Measurements from ENCODE around the gene PELI2.
A peak's percentile ranks its signal among the peaks of the same experiment; 100 is the strongest.

The PELI2 gene

GRCh38 chr14:56094076-56094475, 24.1 kb upstream of the PELI2 start:
- Histone ChIP-seq H3K27me3 (ENCODE audit: control insufficient read depth in 2 of 2, insufficient read depth in 2 of 2, low read length in 2 of 2) (no peaks in the 10 kb centered on the region), H3K4me1 (ENCODE audit: control insufficient read depth in 2 of 2, insufficient read depth in 2 of 2, low read length in 2 of 2) (no peaks in the 10 kb centered on the region), H3K4me3 (ENCODE audit: low read length in 2 of 2) (no peak overlapping the region), H3K36me3 (ENCODE audit: control insufficient read depth in 2 of 2, insufficient read depth in 2 of 2, low read length in 2 of 2) (no peaks in the 10 kb centered on the region), H3K27ac (ENCODE audit: low read depth in 2 of 2, low read length in 2 of 2) (no peak overlapping the region), H3K9ac (ENCODE audit: low read depth in 1 of 2, low read length in 2 of 2) (no peak overlapping the region), H3K9me3 (ENCODE audit: control insufficient read depth in 2 of 2, low read length in 2 of 2) (no peaks in the 10 kb centered on the region)

DNA sequence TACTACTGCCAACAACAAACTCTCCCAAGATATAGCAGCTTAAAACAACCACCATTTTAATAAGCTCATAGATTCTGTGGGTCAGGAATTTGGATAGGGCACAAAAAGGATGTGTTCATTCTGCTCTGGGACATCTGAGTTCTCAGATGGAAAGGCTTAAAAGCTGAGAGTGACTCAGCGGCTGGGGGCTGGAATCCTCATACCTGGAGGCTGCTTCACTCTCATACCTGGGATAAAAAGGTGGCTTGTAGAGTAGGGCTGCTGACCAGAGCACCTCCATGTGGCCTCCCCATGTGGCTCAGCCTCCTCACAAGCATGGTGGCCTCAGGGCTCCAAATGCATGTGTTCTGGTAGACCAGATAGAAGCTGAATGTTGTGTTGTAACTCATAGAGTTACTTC, 20.2 kb upstream of the PELI2 start:
- no peaks in the 10 kb centered on the region for H3K4me1 ChIP-seq (ENCODE audit: control insufficient read depth in 2 of 2, insufficient read depth in 2 of 2, low read length in 2 of 2)
- no peaks in the 10 kb centered on the region for H3K9me3 ChIP-seq (ENCODE audit: control insufficient read depth in 2 of 2, low read length in 2 of 2)
- H3K27ac ChIP-seq (ENCODE audit: low read depth in 2 of 2, low read length in 2 of 2), result no peak overlapping the region
- no peaks in the 10 kb centered on the region for H3K27me3 ChIP-seq (ENCODE audit: control insufficient read depth in 2 of 2, insufficient read depth in 2 of 2, low read length in 2 of 2)
- H3K9ac ChIP-seq (ENCODE audit: low read depth in 1 of 2, low read length in 2 of 2), result no peak overlapping the region
- H3K4me3 ChIP-seq (ENCODE audit: low read length in 2 of 2), result no peak overlapping the region
- H3K36me3 ChIP-seq (ENCODE audit: control insufficient read depth in 2 of 2, insufficient read depth in 2 of 2, low read length in 2 of 2), result no peaks in the 10 kb centered on the region

GRCh38 chr14:56099081-56099797, 19.0 kb upstream of the PELI2 start:
- Histone ChIP-seq H3K9me3 (ENCODE audit: control insufficient read depth in 2 of 2, low read length in 2 of 2) (no peaks in the 10 kb centered on the region), H3K27ac (ENCODE audit: low read depth in 2 of 2, low read length in 2 of 2) (no peak overlapping the region), H3K9ac (ENCODE audit: low read depth in 1 of 2, low read length in 2 of 2) (no peak overlapping the region), H3K27me3 (ENCODE audit: control insufficient read depth in 2 of 2, insufficient read depth in 2 of 2, low read length in 2 of 2) (no peaks in the 10 kb centered on the region), H3K36me3 (ENCODE audit: control insufficient read depth in 2 of 2, insufficient read depth in 2 of 2, low read length in 2 of 2) (no peaks in the 10 kb centered on the region), H3K4me3 (ENCODE audit: low read length in 2 of 2) (no peak overlapping the region), H3K4me1 (ENCODE audit: control insufficient read depth in 2 of 2, insufficient read depth in 2 of 2, low read length in 2 of 2) (no peaks in the 10 kb centered on the region)

GRCh38 chr14:56100556-56100955, 17.7 kb upstream of the PELI2 start:
- no peaks in the 10 kb centered on the region for H3K27me3 ChIP-seq (ENCODE audit: control insufficient read depth in 2 of 2, insufficient read depth in 2 of 2, low read length in 2 of 2)
- H3K4me3 ChIP-seq (ENCODE audit: low read length in 2 of 2), result no peak overlapping the region
- H3K9ac ChIP-seq (ENCODE audit: low read depth in 1 of 2, low read length in 2 of 2), result no peak overlapping the region
- no peaks in the 10 kb centered on the region for H3K9me3 ChIP-seq (ENCODE audit: control insufficient read depth in 2 of 2, low read length in 2 of 2)
- no peak overlapping the region for H3K27ac ChIP-seq (ENCODE audit: low read depth in 2 of 2, low read length in 2 of 2)
- H3K4me1 ChIP-seq (ENCODE audit: control insufficient read depth in 2 of 2, insufficient read depth in 2 of 2, low read length in 2 of 2), result no peaks in the 10 kb centered on the region
- H3K36me3 ChIP-seq (ENCODE audit: control insufficient read depth in 2 of 2, insufficient read depth in 2 of 2, low read length in 2 of 2), result no peaks in the 10 kb centered on the region

GRCh38 chr14:56102941-56103340, 15.3 kb upstream of the PELI2 start:
- Histone ChIP-seq H3K27ac (ENCODE audit: low read depth in 2 of 2, low read length in 2 of 2) (no peak overlapping the region), H3K27me3 (ENCODE audit: control insufficient read depth in 2 of 2, insufficient read depth in 2 of 2, low read length in 2 of 2) (no peaks in the 10 kb centered on the region), H3K9ac (ENCODE audit: low read depth in 1 of 2, low read length in 2 of 2) (no peak overlapping the region), H3K4me3 (ENCODE audit: low read length in 2 of 2) (no peak overlapping the region), H3K9me3 (ENCODE audit: control insufficient read depth in 2 of 2, low read length in 2 of 2) (no peaks in the 10 kb centered on the region), H3K36me3 (ENCODE audit: control insufficient read depth in 2 of 2, insufficient read depth in 2 of 2, low read length in 2 of 2) (no peaks in the 10 kb centered on the region), H3K4me1 (ENCODE audit: control insufficient read depth in 2 of 2, insufficient read depth in 2 of 2, low read length in 2 of 2) (no peaks in the 10 kb centered on the region)

GRCh38 chr14:56107615-56108014, 10.6 kb upstream of the PELI2 start:
- no peak overlapping the region for H3K4me3 ChIP-seq (ENCODE audit: low read length in 2 of 2)
- H3K9ac ChIP-seq (ENCODE audit: low read depth in 1 of 2, low read length in 2 of 2), result no peak overlapping the region
- no peaks in the 10 kb centered on the region for H3K4me1 ChIP-seq (ENCODE audit: control insufficient read depth in 2 of 2, insufficient read depth in 2 of 2, low read length in 2 of 2)
- H3K36me3 ChIP-seq (ENCODE audit: control insufficient read depth in 2 of 2, insufficient read depth in 2 of 2, low read length in 2 of 2), result no peaks in the 10 kb centered on the region
- H3K9me3 ChIP-seq (ENCODE audit: control insufficient read depth in 2 of 2, low read length in 2 of 2), result no peaks in the 10 kb centered on the region
- H3K27ac ChIP-seq (ENCODE audit: low read depth in 2 of 2, low read length in 2 of 2), result no peak overlapping the region
- H3K27me3 ChIP-seq (ENCODE audit: control insufficient read depth in 2 of 2, insufficient read depth in 2 of 2, low read length in 2 of 2), result no peaks in the 10 kb centered on the region

DNA sequence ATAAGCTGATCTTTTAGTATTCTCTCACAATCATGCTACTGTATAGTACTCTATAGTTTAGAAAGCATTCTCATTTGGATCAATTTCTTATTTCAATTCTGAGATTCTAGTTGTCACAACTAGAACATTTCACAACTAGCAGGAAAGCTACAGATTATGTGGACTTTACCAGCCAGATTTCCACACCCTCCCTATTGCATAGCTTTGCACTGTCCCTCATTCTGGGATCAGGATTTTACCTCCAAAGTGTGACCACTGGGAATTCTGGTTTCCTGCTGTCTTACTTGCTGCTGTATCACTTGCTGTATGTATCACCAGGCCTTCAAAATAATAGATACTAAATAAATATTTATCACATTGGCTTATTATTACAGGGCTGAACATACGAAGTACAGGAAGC, 10.2 kb upstream of the PELI2 start:
- H3K27me3 ChIP-seq (ENCODE audit: control insufficient read depth in 2 of 2, insufficient read depth in 2 of 2, low read length in 2 of 2), result no peaks in the 10 kb centered on the region
- H3K4me3 ChIP-seq (ENCODE audit: low read length in 2 of 2), result no peak overlapping the region
- H3K36me3 ChIP-seq (ENCODE audit: control insufficient read depth in 2 of 2, insufficient read depth in 2 of 2, low read length in 2 of 2), result no peaks in the 10 kb centered on the region
- no peak overlapping the region for H3K9ac ChIP-seq (ENCODE audit: low read depth in 1 of 2, low read length in 2 of 2)
- no peak overlapping the region for H3K27ac ChIP-seq (ENCODE audit: low read depth in 2 of 2, low read length in 2 of 2)
- H3K9me3 ChIP-seq (ENCODE audit: control insufficient read depth in 2 of 2, low read length in 2 of 2), result no peaks in the 10 kb centered on the region
- no peaks in the 10 kb centered on the region for H3K4me1 ChIP-seq (ENCODE audit: control insufficient read depth in 2 of 2, insufficient read depth in 2 of 2, low read length in 2 of 2)

- H3K27ac ChIP-seq (ENCODE audit: low read depth in 2 of 2, low read length in 2 of 2), result no peak overlapping the region
- H3K9ac ChIP-seq (ENCODE audit: low read depth in 1 of 2, low read length in 2 of 2), result no peak overlapping the region
- no peaks in the 10 kb centered on the region for H3K4me1 ChIP-seq (ENCODE audit: control insufficient read depth in 2 of 2, insufficient read depth in 2 of 2, low read length in 2 of 2)
- no peaks in the 10 kb centered on the region for H3K9me3 ChIP-seq (ENCODE audit: control insufficient read depth in 2 of 2, low read length in 2 of 2)
- H3K36me3 ChIP-seq (ENCODE audit: control insufficient read depth in 2 of 2, insufficient read depth in 2 of 2, low read length in 2 of 2), result no peaks in the 10 kb centered on the region
- no peak overlapping the region for H3K4me3 ChIP-seq (ENCODE audit: low read length in 2 of 2)
- H3K27me3 ChIP-seq (ENCODE audit: control insufficient read depth in 2 of 2, insufficient read depth in 2 of 2, low read length in 2 of 2), result no peaks in the 10 kb centered on the region
These were observed 5.4 kb upstream of the PELI2 start for GRCh38 chr14:56112781-56113180.

GRCh38 chr14:56115334-56115870, 2.8 kb upstream of the PELI2 start:
- Histone ChIP-seq H3K4me1 (ENCODE audit: control insufficient read depth in 2 of 2, insufficient read depth in 2 of 2, low read length in 2 of 2) (peaks cover 4 to 10% of the 10 kb centered on the region in 2 donors), H3K4me3 (ENCODE audit: low read length in 2 of 2) (no peak overlapping the region)

DNA sequence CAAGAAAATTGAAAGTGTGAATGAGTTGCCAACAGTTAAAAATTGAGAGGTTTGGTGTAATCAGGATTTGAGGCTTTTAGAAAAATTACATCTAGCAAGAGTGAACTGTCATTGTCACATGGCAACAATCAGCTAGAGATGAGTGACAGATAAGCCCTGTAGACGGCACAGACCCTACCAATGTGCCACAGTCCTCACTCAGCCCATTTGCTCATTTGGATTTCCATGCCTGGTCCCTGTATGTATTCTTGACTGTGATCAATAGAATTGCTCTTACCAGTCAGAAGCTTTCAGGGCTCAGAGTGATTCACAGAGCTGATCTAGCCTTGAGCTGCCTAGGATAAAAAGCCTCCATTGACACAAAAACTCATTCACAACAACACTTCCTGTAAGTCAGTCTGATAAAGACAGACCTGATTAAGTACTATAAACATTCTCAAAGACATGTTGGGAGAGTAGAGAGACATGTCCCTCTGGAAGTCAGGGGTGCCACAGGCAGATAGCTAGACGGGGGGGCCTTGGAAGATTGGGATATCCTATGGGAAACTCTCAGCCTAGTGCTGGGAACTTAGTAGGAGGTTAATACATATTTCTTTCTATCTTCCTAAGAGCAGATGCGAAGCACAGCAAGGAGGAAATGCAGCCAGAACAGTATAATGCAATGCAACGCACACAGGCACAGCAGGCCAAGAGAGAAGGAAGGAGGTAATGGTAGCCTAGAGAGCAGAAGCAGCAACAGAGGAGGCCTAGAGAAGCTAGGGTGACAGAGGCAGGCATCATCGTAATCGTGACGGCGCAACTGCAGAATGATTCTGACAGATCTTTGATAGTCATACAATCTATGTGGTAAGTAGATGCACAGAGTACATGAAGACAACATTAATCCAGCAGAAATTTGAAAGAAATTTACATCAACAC, 2.0 kb upstream of the PELI2 start:
- Histone ChIP-seq H3K9me3 (ENCODE audit: control insufficient read depth in 2 of 2, low read length in 2 of 2) (no peaks in the 10 kb centered on the region), H3K27me3 (ENCODE audit: control insufficient read depth in 2 of 2, insufficient read depth in 2 of 2, low read length in 2 of 2) (no peaks in the 10 kb centered on the region), H3K9ac (ENCODE audit: low read depth in 1 of 2, low read length in 2 of 2) (no peak overlapping the region), H3K36me3 (ENCODE audit: control insufficient read depth in 2 of 2, insufficient read depth in 2 of 2, low read length in 2 of 2) (no peaks in the 10 kb centered on the region), H3K4me3 (ENCODE audit: low read length in 2 of 2) (no peak overlapping the region), H3K4me1 (ENCODE audit: control insufficient read depth in 2 of 2, insufficient read depth in 2 of 2, low read length in 2 of 2) (peaks cover 6 to 13% of the 10 kb centered on the region in 2 donors), H3K27ac (ENCODE audit: low read depth in 2 of 2, low read length in 2 of 2) (peak overlapping the region in 1 of 2 donors; percentile 38)

More at GRCh38 chr14:56115334-56115870, 2.8 kb upstream of the PELI2 start:
- H3K27me3 ChIP-seq (ENCODE audit: control insufficient read depth in 2 of 2, insufficient read depth in 2 of 2, low read length in 2 of 2), result no peaks in the 10 kb centered on the region
- H3K27ac ChIP-seq (ENCODE audit: low read depth in 2 of 2, low read length in 2 of 2), result no peak overlapping the region
- no peaks in the 10 kb centered on the region for H3K9me3 ChIP-seq (ENCODE audit: control insufficient read depth in 2 of 2, low read length in 2 of 2)
- H3K36me3 ChIP-seq (ENCODE audit: control insufficient read depth in 2 of 2, insufficient read depth in 2 of 2, low read length in 2 of 2), result no peaks in the 10 kb centered on the region
- H3K9ac ChIP-seq (ENCODE audit: low read depth in 1 of 2, low read length in 2 of 2), result no peak overlapping the region

All from mucosa of rectum (tissue), 2 donors.